Liver (tissue), 3 donors: ENCODE results near the gene PLEKHA6.
"Not testable (repeated sequence)": the region's sequence is repeated elsewhere in the genome, so short reads cannot be mapped to it uniquely, and the experiment has no call there.

Experiments used
- EGR1 ChIP-seq, 2 donors: IDR thresholded peaks; 2 replicates each; pipeline ENCODE4 v1.6.1; 2016 to 2018; ENCODE audit warnings: antibody characterized with exemption in 2 of 2, low read depth in 2 of 2
- HNF4G ChIP-seq: IDR thresholded peaks from 2 replicates; pipeline ENCODE4 v1.6.1; 2016; ENCODE audit warnings: antibody characterized with exemption
- RAD21 ChIP-seq, 2 donors: IDR thresholded peaks; 2 replicates each; pipeline ENCODE4 v1.6.1; 2016; ENCODE audit warnings: antibody characterized with exemption in 2 of 2, mild to moderate bottlenecking in 2 of 2
- TAF1 ChIP-seq: conservative IDR thresholded peaks from 2 replicates; pipeline ENCODE4 v1.6.1; 2016; ENCODE audit warnings: antibody characterized with exemption, mild to moderate bottlenecking
- YY1 ChIP-seq: IDR thresholded peaks from 2 replicates; pipeline ENCODE4 v1.6.1; 2016; ENCODE audit warnings: antibody characterized with exemption, mild to moderate bottlenecking
- TF ChIP-seq, protein P1 (sequence below): fragments of 150-350 bp; IDR thresholded peaks from 2 replicates; pipeline ENCODE4 v1.5.1; 2017; ENCODE audit warnings: improper control_type of control experiment, low read depth, low read length; ENCODE audit not compliant: missing input control
- TF ChIP-seq, protein P2 (sequence below): IDR thresholded peaks from 2 replicates; pipeline ENCODE4 v1.6.1; 2016; ENCODE audit warnings: antibody characterized with exemption
- TF ChIP-seq, protein P3 (sequence below): IDR thresholded peaks from 2 replicates; pipeline ENCODE4 v1.6.1; 2016; ENCODE audit warnings: antibody characterized with exemption, mild to moderate bottlenecking
- TF ChIP-seq, protein P4 (sequence below): IDR thresholded peaks from 2 replicates; pipeline ENCODE4 v1.6.1; 2016; ENCODE audit warnings: antibody characterized with exemption
- donor health status: healthy.
- donor health status: healthy.

DNA sequence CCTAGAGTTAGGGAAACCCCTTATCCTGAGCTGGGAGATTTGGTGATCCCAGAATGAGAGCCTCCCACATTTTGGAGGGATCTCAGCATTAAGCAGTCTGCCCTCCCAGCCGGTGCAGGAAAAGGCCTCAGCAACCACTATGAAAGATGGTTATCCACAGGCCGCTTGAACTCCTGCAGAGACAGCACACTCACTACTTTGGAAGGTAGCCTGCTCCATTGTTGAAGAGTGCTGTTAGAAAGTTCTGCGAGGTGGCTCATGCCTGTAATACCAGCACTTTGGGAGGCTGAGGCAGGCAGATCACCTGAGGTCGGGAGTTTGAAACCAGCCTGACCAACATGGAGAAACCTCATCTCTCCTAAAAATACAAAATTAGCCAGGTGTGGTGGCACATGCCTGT is 48.8 kb downstream of the PLEKHA6 start:
- TF ChIP-seq, protein P1, sequence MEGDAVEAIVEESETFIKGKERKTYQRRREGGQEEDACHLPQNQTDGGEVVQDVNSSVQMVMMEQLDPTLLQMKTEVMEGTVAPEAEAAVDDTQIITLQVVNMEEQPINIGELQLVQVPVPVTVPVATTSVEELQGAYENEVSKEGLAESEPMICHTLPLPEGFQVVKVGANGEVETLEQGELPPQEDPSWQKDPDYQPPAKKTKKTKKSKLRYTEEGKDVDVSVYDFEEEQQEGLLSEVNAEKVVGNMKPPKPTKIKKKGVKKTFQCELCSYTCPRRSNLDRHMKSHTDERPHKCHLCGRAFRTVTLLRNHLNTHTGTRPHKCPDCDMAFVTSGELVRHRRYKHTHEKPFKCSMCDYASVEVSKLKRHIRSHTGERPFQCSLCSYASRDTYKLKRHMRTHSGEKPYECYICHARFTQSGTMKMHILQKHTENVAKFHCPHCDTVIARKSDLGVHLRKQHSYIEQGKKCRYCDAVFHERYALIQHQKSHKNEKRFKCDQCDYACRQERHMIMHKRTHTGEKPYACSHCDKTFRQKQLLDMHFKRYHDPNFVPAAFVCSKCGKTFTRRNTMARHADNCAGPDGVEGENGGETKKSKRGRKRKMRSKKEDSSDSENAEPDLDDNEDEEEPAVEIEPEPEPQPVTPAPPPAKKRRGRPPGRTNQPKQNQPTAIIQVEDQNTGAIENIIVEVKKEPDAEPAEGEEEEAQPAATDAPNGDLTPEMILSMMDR = not testable (repeated sequence)
- not testable (repeated sequence) for TF ChIP-seq TAF1; RAD21 (IDR thresholded peaks at IDR 0.05); YY1; EGR1 (IDR thresholded peaks at IDR 0.05; ENCODE audit: low read depth in 2 of 2); HNF4G
- TF ChIP-seq, protein P2, sequence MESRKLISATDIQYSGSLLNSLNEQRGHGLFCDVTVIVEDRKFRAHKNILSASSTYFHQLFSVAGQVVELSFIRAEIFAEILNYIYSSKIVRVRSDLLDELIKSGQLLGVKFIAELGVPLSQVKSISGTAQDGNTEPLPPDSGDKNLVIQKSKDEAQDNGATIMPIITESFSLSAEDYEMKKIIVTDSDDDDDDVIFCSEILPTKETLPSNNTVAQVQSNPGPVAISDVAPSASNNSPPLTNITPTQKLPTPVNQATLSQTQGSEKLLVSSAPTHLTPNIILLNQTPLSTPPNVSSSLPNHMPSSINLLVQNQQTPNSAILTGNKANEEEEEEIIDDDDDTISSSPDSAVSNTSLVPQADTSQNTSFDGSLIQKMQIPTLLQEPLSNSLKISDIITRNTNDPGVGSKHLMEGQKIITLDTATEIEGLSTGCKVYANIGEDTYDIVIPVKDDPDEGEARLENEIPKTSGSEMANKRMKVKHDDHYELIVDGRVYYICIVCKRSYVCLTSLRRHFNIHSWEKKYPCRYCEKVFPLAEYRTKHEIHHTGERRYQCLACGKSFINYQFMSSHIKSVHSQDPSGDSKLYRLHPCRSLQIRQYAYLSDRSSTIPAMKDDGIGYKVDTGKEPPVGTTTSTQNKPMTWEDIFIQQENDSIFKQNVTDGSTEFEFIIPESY = not testable (repeated sequence)
- TF ChIP-seq, protein P3, sequence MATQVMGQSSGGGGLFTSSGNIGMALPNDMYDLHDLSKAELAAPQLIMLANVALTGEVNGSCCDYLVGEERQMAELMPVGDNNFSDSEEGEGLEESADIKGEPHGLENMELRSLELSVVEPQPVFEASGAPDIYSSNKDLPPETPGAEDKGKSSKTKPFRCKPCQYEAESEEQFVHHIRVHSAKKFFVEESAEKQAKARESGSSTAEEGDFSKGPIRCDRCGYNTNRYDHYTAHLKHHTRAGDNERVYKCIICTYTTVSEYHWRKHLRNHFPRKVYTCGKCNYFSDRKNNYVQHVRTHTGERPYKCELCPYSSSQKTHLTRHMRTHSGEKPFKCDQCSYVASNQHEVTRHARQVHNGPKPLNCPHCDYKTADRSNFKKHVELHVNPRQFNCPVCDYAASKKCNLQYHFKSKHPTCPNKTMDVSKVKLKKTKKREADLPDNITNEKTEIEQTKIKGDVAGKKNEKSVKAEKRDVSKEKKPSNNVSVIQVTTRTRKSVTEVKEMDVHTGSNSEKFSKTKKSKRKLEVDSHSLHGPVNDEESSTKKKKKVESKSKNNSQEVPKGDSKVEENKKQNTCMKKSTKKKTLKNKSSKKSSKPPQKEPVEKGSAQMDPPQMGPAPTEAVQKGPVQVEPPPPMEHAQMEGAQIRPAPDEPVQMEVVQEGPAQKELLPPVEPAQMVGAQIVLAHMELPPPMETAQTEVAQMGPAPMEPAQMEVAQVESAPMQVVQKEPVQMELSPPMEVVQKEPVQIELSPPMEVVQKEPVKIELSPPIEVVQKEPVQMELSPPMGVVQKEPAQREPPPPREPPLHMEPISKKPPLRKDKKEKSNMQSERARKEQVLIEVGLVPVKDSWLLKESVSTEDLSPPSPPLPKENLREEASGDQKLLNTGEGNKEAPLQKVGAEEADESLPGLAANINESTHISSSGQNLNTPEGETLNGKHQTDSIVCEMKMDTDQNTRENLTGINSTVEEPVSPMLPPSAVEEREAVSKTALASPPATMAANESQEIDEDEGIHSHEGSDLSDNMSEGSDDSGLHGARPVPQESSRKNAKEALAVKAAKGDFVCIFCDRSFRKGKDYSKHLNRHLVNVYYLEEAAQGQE = not testable (repeated sequence)
- TF ChIP-seq, protein P4, sequence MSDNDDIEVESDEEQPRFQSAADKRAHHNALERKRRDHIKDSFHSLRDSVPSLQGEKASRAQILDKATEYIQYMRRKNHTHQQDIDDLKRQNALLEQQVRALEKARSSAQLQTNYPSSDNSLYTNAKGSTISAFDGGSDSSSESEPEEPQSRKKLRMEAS = not testable (repeated sequence)
